GM12878 (cell line): Measurements from ENCODE around the gene GPRC5B. TPM values are rescaled to one million over a fixed set of nuclear protein-coding genes. Genes with fewer than 3 reads are reported as not detected.

ENCODE experiments used
- ATAC-seq: fragments of 200-7000 bp; cut with Tn5 transposase; 3 replicates; pipeline ENCODE4 v1.9.1; 2020; ENCODE audit warnings: mild to moderate bottlenecking, moderate library complexity
- BruUV-seq: library from RNA; stranded (reverse); fragments of 400-500 nt; replicated peaks from 2 replicates; lab custom pipeline; 2021; lab: Mats Ljungman, UMichigan
- CTCF ChIA-PET: fragments of 300-600 bp; sonication (Branson Sonifier 250); formaldehyde crosslinking; extraction: SDS; loops from one replicate; lab custom pipeline; 2021; ENCODE audit warnings: inconsistent platforms; lab: Yijun Ruan, JAX
- POLR2A ChIA-PET: fragments of 350-600 bp; formaldehyde crosslinking; extraction: SDS; loops from one replicate; lab custom pipeline; 2021; ENCODE audit warnings: inconsistent platforms; lab: Charles Lee
- RAD21 ChIA-PET: fragments of 300-600 bp; sonication (Branson Sonifier 250); formaldehyde crosslinking; loops from one replicate; lab custom pipeline; 2023; ENCODE audit warnings: antibody characterized with exemption; ENCODE audit not compliant: unreplicated experiment; lab: Charles Lee
- SMC1A ChIA-PET: fragments of 300-600 bp; sonication (Branson Sonifier 250); formaldehyde crosslinking; loops from one replicate; lab custom pipeline; 2023; ENCODE audit not compliant: unreplicated experiment, uncharacterized antibody; lab: Charles Lee
- DNase-seq: peaks from one replicate; pipeline ENCODE4 v3.0.0-alpha.2; 2011; ENCODE audit warnings: low read depth, low spot score
- FAIRE-seq: peaks from 3 replicates; lab custom pipeline; 2011; peaks lifted over from hg19 to GRCh38; lab: Jason Lieb, UNC
- H2AFZ ChIP-seq: 2 replicates; pipeline ENCODE4 v1.6.0; 2011; ENCODE audit warnings: low read depth, low read length, control low read depth; ENCODE audit not compliant: control insufficient read depth
- H3K27ac ChIP-seq: 2 replicates; pipeline ENCODE4 v1.5.1; 2011; ENCODE audit warnings: control low read depth; ENCODE audit not compliant: control insufficient read depth, insufficient read depth
- H3K27me3 ChIP-seq, 2 experiments: replicated peaks in 1 of 2; 2 replicates each; pipeline versions ENCODE4 v1.6.0 to v1.6.1; 2011; ENCODE audit warnings: low read length in 1 of 2; ENCODE audit not compliant: control insufficient read depth in 2 of 2, insufficient read depth in 2 of 2
- H3K36me3 ChIP-seq, 2 experiments: 2 replicates each; pipeline ENCODE4 v1.5.1; 2011; ENCODE audit warnings: low read length in 1 of 2; ENCODE audit not compliant: control insufficient read depth in 2 of 2, insufficient read depth in 2 of 2
- H3K4me1 ChIP-seq: 2 replicates; pipeline ENCODE4 v1.6.1; 2011; ENCODE audit warnings: mild to moderate bottlenecking, low read length, moderate library complexity, mixed read lengths; ENCODE audit not compliant: control insufficient read depth, insufficient read depth
- H3K4me2 ChIP-seq: 2 replicates; pipeline ENCODE4 v1.6.0; 2011; ENCODE audit warnings: control low read depth; ENCODE audit not compliant: control insufficient read depth, insufficient read depth
- H3K4me3 ChIP-seq: fragments of 200-600 bp; sonication (generic); 2 replicates; pipeline ENCODE4 v1.5.1; 2016
- H3K79me2 ChIP-seq: 2 replicates; pipeline ENCODE4 v1.6.0; 2011; ENCODE audit warnings: low read length; ENCODE audit not compliant: control insufficient read depth, insufficient read depth
- H3K9ac ChIP-seq: 2 replicates; pipeline ENCODE4 v1.8.0; 2011; ENCODE audit warnings: low read length, control low read depth, mixed read lengths; ENCODE audit not compliant: control insufficient read depth, insufficient read depth
- H3K9me3 ChIP-seq: replicated peaks from 3 replicates; pipeline ENCODE4 v1.5.1; 2011; ENCODE audit warnings: mild to moderate bottlenecking, low read length; ENCODE audit not compliant: control insufficient read depth, insufficient read depth
- H4K20me1 ChIP-seq: 2 replicates; pipeline ENCODE4 v1.6.0; 2011; ENCODE audit not compliant: control insufficient read depth, insufficient read depth
- FOXK2 ChIP-seq: fragments of 450-650 bp; IDR thresholded peaks from 2 replicates; pipeline ENCODE4 v1.6.1; 2017; ENCODE audit warnings: mild to moderate bottlenecking, moderate library complexity
- GABPA ChIP-seq: IDR thresholded peaks from 2 replicates; pipeline ENCODE4 v1.6.1; 2014; ENCODE audit warnings: antibody characterized with exemption, low read depth, mild to moderate bottlenecking, inconsistent platforms
- GATAD2B ChIP-seq: fragments of 450-650 bp; conservative IDR thresholded peaks from 2 replicates; pipeline ENCODE4 v1.6.1; 2017; ENCODE audit warnings: low read depth, mild to moderate bottlenecking, moderate library complexity
- HDAC2 ChIP-seq: fragments of 200-600 bp; sonication (generic); IDR thresholded peaks from 2 replicates; pipeline ENCODE4 v1.6.1; 2017
- POLR2AphosphoS2 ChIP-seq: IDR thresholded peaks from 2 replicates; pipeline ENCODE4 v1.6.1; 2011; ENCODE audit warnings: low read depth, mild to moderate bottlenecking, low read length, improper control_type of control experiment, moderate library complexity
- SP1 ChIP-seq: IDR thresholded peaks from one replicate; pipeline ENCODE4 v1.6.1; 2011; ENCODE audit warnings: low read depth, low read length
- SRF ChIP-seq, 2 experiments: IDR thresholded peaks; 2 replicates each; pipeline ENCODE4 v1.6.1; 2011; ENCODE audit warnings: low read depth in 2 of 2, low read length in 2 of 2, mild to moderate bottlenecking in 1 of 2, moderate library complexity in 1 of 2
- STAT3 ChIP-seq: IDR thresholded peaks from 2 replicates; pipeline ENCODE4 v1.6.1; 2011; ENCODE audit warnings: low read depth, low read length, improper control_type of control experiment
- TARDBP ChIP-seq: IDR thresholded peaks from 2 replicates; pipeline ENCODE4 v1.6.1; 2016; ENCODE audit warnings: borderline replicate concordance
- USF2 ChIP-seq: IDR thresholded peaks from 2 replicates; pipeline ENCODE4 v1.6.1; 2011; ENCODE audit warnings: low read depth, low read length, improper control_type of control experiment, borderline replicate concordance
- WRNIP1 ChIP-seq: IDR thresholded peaks from 2 replicates; pipeline ENCODE4 v1.6.1; 2011; ENCODE audit warnings: low read depth, low read length, improper control_type of control experiment, borderline replicate concordance
- WGBS: methylation state at CpG from one replicate; pipeline ENCODE4 v1.1.6; 2016; ENCODE audit warnings: low lambda C conversion rate; ENCODE audit not compliant: insufficient replicate concordance, insufficient coverage; ENCODE audit errors: missing lambda C conversion rate; 5-methylcytosine and 5-hydroxymethylcytosine counted together
- in situ Hi-C: fragments of 300-500 bp; cut with MboI; formaldehyde crosslinking; loops from 9 replicates; pipeline ENCODE4 v1.14.3; 2018; ENCODE audit warnings: mixed read lengths
- intact Hi-C: fragments of 100-400 bp; cut with micrococcal nuclease; formaldehyde crosslinking; loops from one replicate; pipeline ENCODE4 v1.14.2; 2022; ENCODE audit not compliant: unreplicated experiment
- polyA plus RNA-seq, 11 experiments: library from polyadenylated mRNA; depleted of rRNA in 4 of 11; unstranded in 6 of 11; stranded (reverse) in 5 of 11; fragments of >200 nt; fragmentation: Nextera tagmentation in 4 of 11; fragmentation: Illumina TruSeq in 1 of 11; extraction: Ambion mirVana in 4 of 11; extraction: Trizol in 1 of 11; gene quantifications; 1 replicate in 1 of 11; 2 replicates in 10 of 11; pipeline versions ENCODE4 v1.2.1 to v1.2.3, GENCODE V29; 2011 to 2016; ENCODE audit warnings: inconsistent platforms in 2 of 11, missing spikeins in 2 of 11, low read depth in 1 of 11
- total RNA-seq, 4 experiments: library from RNA; depleted of rRNA in 3 of 4; stranded (reverse); fragments of >200 nt in 3 of 4; fragmentation: Illumina TruSeq in 1 of 4; extraction: Trizol in 1 of 4; gene quantifications; 2 replicates each; pipeline versions ENCODE4 v1.2.1 to v1.2.3, GENCODE V29; 2013 to 2021

Gene GPRC5B
- total and polyA plus RNA-seq, 10 of the 15 experiments (the other 5 are each of a cell fraction or from before 2014, with no cell fraction given): 0.01 to 0.42 (median 0.15) TPM; not detected in 2

DNA sequence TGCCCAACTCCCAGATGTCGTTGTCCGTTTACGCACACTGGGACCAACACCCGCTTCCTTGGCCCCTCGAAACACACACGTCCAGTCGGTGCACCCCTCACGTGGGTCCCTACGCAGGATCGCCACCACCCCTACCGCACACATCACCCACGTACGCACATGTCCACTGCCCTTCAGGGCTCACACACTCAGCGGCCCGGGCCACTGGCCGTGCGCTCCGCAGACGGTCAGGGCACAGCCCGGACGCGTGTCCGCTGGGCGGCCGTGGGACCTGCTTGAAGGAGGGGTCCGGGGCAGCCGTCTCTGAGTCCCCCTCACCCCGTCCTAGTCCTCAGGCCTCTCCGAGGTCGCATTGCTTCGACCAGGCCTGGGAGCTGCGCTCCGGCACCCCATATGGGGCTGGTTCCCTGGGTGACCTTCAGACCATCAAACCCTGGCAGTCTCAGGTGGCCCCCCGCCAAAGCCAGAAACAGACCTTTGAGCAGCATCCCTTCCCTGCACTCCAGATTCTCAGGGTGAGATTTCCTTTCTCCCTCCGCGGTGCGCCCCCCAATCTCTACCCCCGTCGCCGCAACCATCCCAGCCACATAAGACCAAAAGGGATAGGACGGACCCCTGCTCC lies 914 bp upstream of the GPRC5B start:
- POLR2A ChIA-PET: no interaction called here
- Histone ChIP-seq H3K79me2 (no peaks in the 10 kb centered on the region), H3K4me2 (peak overlapping the region; percentile 77), H3K4me3 (no peak overlapping the region), H4K20me1 (no peaks in the 10 kb centered on the region), H3K27ac (no peak overlapping the region), H3K4me1 (no peaks in the 10 kb centered on the region), H3K27me3 (peaks cover 6 to 15% of the 10 kb centered on the region in 2 experiments), H3K9me3 (no peaks in the 10 kb centered on the region), H2AFZ (no peak overlapping the region; the same call in 1 of the 2 replicates), H3K36me3 (no peaks in the 10 kb centered on the region), H3K9ac (no peak overlapping the region)
- intact Hi-C loops: loop anchor here (1.0 to 2.0 kb wide), 3 partner anchors 169 to 327 kb away; no protein-coding TSS in a partner anchor
- CTCF ChIA-PET: interaction anchor here (1.4 to 6.6 kb wide), 5 partner anchors 279 to 329 kb away, joined by 4 to 149 read pairs (median 18); partner anchors contain the start of gene VPS35L
- in situ Hi-C loops: loop anchor here (5.0 kb wide), 2 partner anchors 283 to 328 kb away; partner anchors contain the start of gene VPS35L
- no peak for TF ChIP-seq WRNIP1
- no peak for TF ChIP-seq FOXK2
- no peak for TF ChIP-seq SRF (IDR thresholded peaks at IDR 0.05; ENCODE audit: low read depth in 2 of 2, low read length in 2 of 2)
- no peak for TF ChIP-seq GABPA
- no peak for TF ChIP-seq STAT3
- no peak for TF ChIP-seq TARDBP
- no peak for TF ChIP-seq GATAD2B
- TF ChIP-seq SP1: no peak
- no peak for TF ChIP-seq HDAC2
- TF ChIP-seq POLR2AphosphoS2: no peak
- TF ChIP-seq USF2: no peak
- no TSS peak for BruUV-seq
- ATAC-seq: peak; percentile 23
- RAD21 ChIA-PET: interaction anchor here (1.2 to 2.8 kb wide), 6 partner anchors 22 to 362 kb away, joined by 3 to 30 read pairs (median 7); partner anchors contain the start of genes CCP110 and VPS35L
- SMC1A ChIA-PET: interaction anchor here (1.4 to 4.3 kb wide), 6 partner anchors 280 to 330 kb away, joined by 7 to 61 read pairs (median 10); partner anchors contain the start of gene VPS35L
- FAIRE-seq: no peak
- DNase-seq: no peak
- 34% methylated on average over 41 of the region's 41 CpGs for WGBS
